Measurements from ENCODE around the gene PPP2R5C. TPM values are rescaled to one million over a fixed set of nuclear protein-coding genes. Genes with fewer than 3 reads are reported as not detected.

Gene PPP2R5C
- total and polyA plus RNA-seq, 2 donors from 2014 or later = 65.6 to 129 TPM

DNA sequence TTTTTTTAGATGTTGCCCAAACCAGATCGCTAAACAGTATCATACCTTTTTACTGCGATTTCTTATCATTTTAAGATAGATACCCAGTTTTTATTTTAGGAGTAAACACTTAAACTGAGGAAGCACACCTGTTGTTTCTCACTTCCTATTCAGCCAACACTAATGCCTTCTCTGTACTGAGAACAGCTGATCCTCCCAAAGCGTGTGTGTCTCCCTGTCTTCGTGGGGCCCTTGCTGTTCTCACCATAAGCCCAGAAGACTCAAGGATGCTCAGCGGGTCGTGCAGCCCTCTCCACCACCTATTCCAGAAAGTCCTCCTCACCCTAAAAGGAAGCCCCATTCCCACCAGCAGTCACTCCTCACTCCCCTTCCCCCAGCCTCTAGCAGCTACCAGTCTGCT lies 14.8 kb downstream of the PPP2R5C start:
- H3K27ac ChIP-seq (ENCODE audit: low read depth in 2 of 2, low read length in 2 of 2) = no peak overlapping the region
- no peaks in the 10 kb centered on the region for H3K36me3 ChIP-seq (ENCODE audit: control insufficient read depth in 2 of 3, insufficient read depth in 3 of 3, low read length in 3 of 3)
- peaks cover 4% of the 10 kb centered on the region for H3K27me3 ChIP-seq (ENCODE audit: control insufficient read depth, insufficient read depth, low read length)
- DNase-seq (no peak), FAIRE-seq (no peak)
- TF ChIP-seq CTCF (IDR thresholded peaks at IDR 0.05; ENCODE audit: borderline replicate concordance, extremely low read depth, insufficient read depth) = no peak
- no peak overlapping the region for H3K4me3 ChIP-seq (ENCODE audit: low read length in 3 of 3)
- intact Hi-C loops (cut with DNase I) = no loop called here
- no peaks in the 10 kb centered on the region for H3K9me3 ChIP-seq (ENCODE audit: control insufficient read depth in 2 of 3, insufficient read depth in 1 of 3, low read length in 3 of 3)
- H3K4me1 ChIP-seq (ENCODE audit: control insufficient read depth in 2 of 3, insufficient read depth in 2 of 3, low read depth in 1 of 3, low read length in 3 of 3) = peaks cover 0 to 11% (median 6%) of the 10 kb centered on the region in 3 donors
- no peak overlapping the region for H3K9ac ChIP-seq (ENCODE audit: low read length in 3 of 3)

GRCh38 chr14:101780390-101780789 lies 18.9 kb downstream of the PPP2R5C start:
- no peaks in the 10 kb centered on the region for H3K9me3 ChIP-seq (ENCODE audit: control insufficient read depth in 2 of 3, insufficient read depth in 1 of 3, low read length in 3 of 3)
- no peak overlapping the region for H3K27ac ChIP-seq (ENCODE audit: low read depth in 2 of 2, low read length in 2 of 2)
- TF ChIP-seq CTCF (IDR thresholded peaks at IDR 0.05; ENCODE audit: borderline replicate concordance, extremely low read depth, insufficient read depth) = no peak
- peak overlapping the region in 1 of 3 donors; percentile 1 for H3K9ac ChIP-seq (ENCODE audit: low read length in 3 of 3)
- no peak for FAIRE-seq
- peaks cover 4% of the 10 kb centered on the region for H3K27me3 ChIP-seq (ENCODE audit: control insufficient read depth, insufficient read depth, low read length)
- intact Hi-C loops (cut with DNase I) = no loop called here
- no peak for DNase-seq
- H3K4me3 ChIP-seq (ENCODE audit: low read length in 3 of 3) = peak overlapping the region in 1 of 3 donors; percentile 43
- H3K36me3 ChIP-seq (ENCODE audit: control insufficient read depth in 2 of 3, insufficient read depth in 3 of 3, low read length in 3 of 3) = no peaks in the 10 kb centered on the region
- H3K4me1 ChIP-seq (ENCODE audit: control insufficient read depth in 2 of 3, insufficient read depth in 2 of 3, low read depth in 1 of 3, low read length in 3 of 3) = peaks cover 0 to 11% (median 6%) of the 10 kb centered on the region in 3 donors

DNA sequence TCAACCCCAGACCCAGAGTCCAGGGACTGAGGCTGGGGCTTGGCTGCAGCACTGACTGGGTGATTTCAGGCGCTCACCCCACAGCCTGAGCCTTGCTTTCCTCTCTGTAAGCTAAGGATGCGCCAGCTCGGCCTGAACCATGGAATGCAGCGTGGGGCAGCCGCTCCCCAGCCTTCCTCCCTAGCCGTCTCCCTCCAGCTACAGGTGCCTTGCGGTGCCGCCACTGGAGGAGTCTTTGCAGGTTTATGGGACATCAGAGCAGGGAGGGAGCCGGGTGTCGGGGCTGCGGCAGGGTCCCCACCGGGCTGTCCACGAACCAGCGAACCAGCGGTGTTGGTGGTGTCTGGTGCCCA lies 19.4 kb downstream of the PPP2R5C start:
- H3K4me1 ChIP-seq (ENCODE audit: control insufficient read depth in 2 of 3, insufficient read depth in 2 of 3, low read depth in 1 of 3, low read length in 3 of 3) = peaks cover 0 to 11% (median 6%) of the 10 kb centered on the region in 3 donors
- no peaks in the 10 kb centered on the region for H3K9me3 ChIP-seq (ENCODE audit: control insufficient read depth in 2 of 3, insufficient read depth in 1 of 3, low read length in 3 of 3)
- no peaks in the 10 kb centered on the region for H3K36me3 ChIP-seq (ENCODE audit: control insufficient read depth in 2 of 3, insufficient read depth in 3 of 3, low read length in 3 of 3)
- H3K27me3 ChIP-seq (ENCODE audit: control insufficient read depth, insufficient read depth, low read length) = peaks cover 4% of the 10 kb centered on the region
- no peak for TF ChIP-seq CTCF (IDR thresholded peaks at IDR 0.05; ENCODE audit: borderline replicate concordance, extremely low read depth, insufficient read depth)
- peak overlapping the region in 1 of 3 donors; percentile 16 for H3K9ac ChIP-seq (ENCODE audit: low read length in 3 of 3)
- FAIRE-seq = no peak
- no peak overlapping the region for H3K27ac ChIP-seq (ENCODE audit: low read depth in 2 of 2, low read length in 2 of 2)
- H3K4me3 ChIP-seq (ENCODE audit: low read length in 3 of 3) = peak overlapping the region in 2 of 3 donors; percentile 24 to 43
- peak in 2 of 5 donors; percentile 30 to 43 for DNase-seq
- intact Hi-C loops (cut with DNase I) = no loop called here

Measured in kidney (tissue), 14 donors.